Heart left ventricle (tissue), 13 donors: ENCODE results near the gene UBE2E2.

Experiments used
- CTCF ChIP-seq, 12 donors: fragments of 200-600 bp; sonication (generic) in 4 of 12; IDR thresholded peaks; one replicate each; pipeline versions ENCODE4 v1.5.0 to v1.8.0; 2018 to 2022; ENCODE audit warnings: antibody characterized with exemption in 12 of 12, mild to moderate bottlenecking in 5 of 12
- POLR2A ChIP-seq, 2 donors: fragments of 450-650 bp; IDR thresholded peaks; one replicate each; pipeline ENCODE4 v1.6.1; 2017; ENCODE audit warnings: antibody characterized with exemption in 2 of 2, mild to moderate bottlenecking in 2 of 2, moderate library complexity in 2 of 2
- donor health status: ischemic (EF 13 %, LVEDD 7.1; RV severe dilation, severe dysfunction).
- donor health status: DM: no; HTN: yes; CAD: no.
- donor health status: DM: no; HTN: no; CAD: no.
- donor health status: ischemic (EF 25% LVEDD 6.9; RV normal size, moderate dysfunction).
- donor health status: ischemic (EF 25% LVEDD 5.7; RV mildly dilated, moderate dysfunction).
- donor health status: ischemic (EF 35%, LVEDD 5.7; RV mildly dilated, moderate dysfunction).
- donor health status: nonischemic (EF 11% LVEDD 7.7; RV severe dilation, severe dysfunction).
- donor health status: DM: yes; HTN: yes; CAD: no.
- donor health status: PGD.
- donor health status: ischemic (EF 29% LVEDD 5.4; RV normal size, mild dysfunction).
- donor health status: nonischemic (EF 23%, LVEDD 6.1; RV moderate dilation, normal function).

DNA sequence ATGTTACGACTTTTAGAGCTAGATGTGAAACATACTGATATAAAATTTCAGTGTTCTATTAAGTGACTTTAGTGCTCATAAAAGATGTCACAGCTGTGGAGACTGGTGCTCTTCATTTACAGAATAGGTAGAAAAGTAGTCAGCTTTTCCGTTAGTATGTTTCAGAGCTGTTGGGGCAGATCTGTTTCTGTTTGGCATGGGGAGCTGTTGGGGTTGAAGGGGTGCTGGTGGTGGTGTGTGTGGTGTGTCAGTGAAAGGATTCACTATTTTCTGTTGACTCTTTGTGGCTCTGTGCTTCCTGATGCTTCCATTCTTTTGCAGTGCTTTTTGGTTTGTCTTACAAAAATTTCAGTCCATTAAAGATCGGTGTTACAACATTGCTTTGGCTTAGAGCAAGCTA, 3.2 kb downstream of the UBE2E2 start:
- no peak for TF ChIP-seq CTCF (IDR thresholded peaks at IDR 0.05)
- no peak for TF ChIP-seq POLR2A (IDR thresholded peaks at IDR 0.05)
